ENCODE results near the gene MYDGF.

MYDGF gene

GRCh38 chr19:4711211-4711610, 41.1 kb upstream of the MYDGF start:
- Histone ChIP-seq H3K4me1 (peaks cover 15% of the 10 kb centered on the region), H3K9me3 (no peaks in the 10 kb centered on the region), H3K9ac (no peak overlapping the region), H3K4me3 (no peak overlapping the region), H4K20me1 (peaks cover 18% of the 10 kb centered on the region; the same call in 1 of the 2 replicates), H3K27ac (no peak overlapping the region), H3K36me3 (peaks cover 94% of the 10 kb centered on the region), H3K27me3 (no peaks in the 10 kb centered on the region), H3K4me2 (no peak overlapping the region)
- TF ChIP-seq Cebpa-rat (IDR thresholded peaks at IDR 0.05): no peak

GRCh38 chr19:4710281-4710600, 40.1 kb upstream of the MYDGF start:
- Histone ChIP-seq H3K4me3 (no peak overlapping the region), H3K27ac (0 out of 2 replicates have a peak overlapping the region, but pooled peaks have one; percentile 53), H3K27me3 (no peaks in the 10 kb centered on the region), H3K4me1 (peaks cover 10% of the 10 kb centered on the region), H3K9ac (0 out of 2 replicates have a peak overlapping the region, but pooled peaks have one; percentile 29), H3K36me3 (peaks cover 94% of the 10 kb centered on the region), H3K4me2 (peak overlapping the region; percentile 26), H3K9me3 (no peaks in the 10 kb centered on the region), H4K20me1 (peaks cover 18% of the 10 kb centered on the region; the same call in 1 of the 2 replicates)
- TF ChIP-seq Cebpa-rat (IDR thresholded peaks at IDR 0.05): no peak

- Histone ChIP-seq H3K27ac (0 out of 2 replicates have a peak overlapping the region, but pooled peaks have one; percentile 53), H3K4me3 (no peak overlapping the region), H3K27me3 (no peaks in the 10 kb centered on the region), H3K9ac (0 out of 2 replicates have a peak overlapping the region, but pooled peaks have one; percentile 29), H3K4me1 (peaks cover 10% of the 10 kb centered on the region), H3K9me3 (no peaks in the 10 kb centered on the region), H3K36me3 (peaks cover 94% of the 10 kb centered on the region), H3K4me2 (peak overlapping the region; percentile 26), H4K20me1 (peaks cover 18% of the 10 kb centered on the region; the same call in 1 of the 2 replicates)
- no peak for TF ChIP-seq Cebpa-rat (IDR thresholded peaks at IDR 0.05)
Measured at GRCh38 chr19:4709440-4710280, 39.5 kb upstream of the MYDGF start.

GRCh38 chr19:4707956-4708650, 38.0 kb upstream of the MYDGF start:
- no peak overlapping the region for H3K27ac ChIP-seq
- peaks cover 10% of the 10 kb centered on the region for H3K4me1 ChIP-seq
- H4K20me1 ChIP-seq: peaks cover 14% of the 10 kb centered on the region; the same call in 1 of the 2 replicates
- H3K27me3 ChIP-seq: no peaks in the 10 kb centered on the region
- H3K36me3 ChIP-seq: peaks cover 94% of the 10 kb centered on the region
- no peaks in the 10 kb centered on the region for H3K9me3 ChIP-seq
- H3K4me2 ChIP-seq: no peak overlapping the region
- H3K9ac ChIP-seq: no peak overlapping the region
- TF ChIP-seq Cebpa-rat (IDR thresholded peaks at IDR 0.05): no peak
- no peak overlapping the region for H3K4me3 ChIP-seq

- peaks cover 93% of the 10 kb centered on the region for H3K36me3 ChIP-seq
- H4K20me1 ChIP-seq: peaks cover 8% of the 10 kb centered on the region; the same call in 1 of the 2 replicates
- no peak overlapping the region for H3K4me2 ChIP-seq
- TF ChIP-seq Cebpa-rat (IDR thresholded peaks at IDR 0.05): no peak
- H3K27ac ChIP-seq: no peak overlapping the region
- peaks cover 10% of the 10 kb centered on the region for H3K4me1 ChIP-seq
- no peaks in the 10 kb centered on the region for H3K9me3 ChIP-seq
- H3K9ac ChIP-seq: no peak overlapping the region
- H3K4me3 ChIP-seq: no peak overlapping the region
- no peaks in the 10 kb centered on the region for H3K27me3 ChIP-seq
Measured at GRCh38 chr19:4707322-4707721, 37.2 kb upstream of the MYDGF start.

- peaks cover 93% of the 10 kb centered on the region for H3K36me3 ChIP-seq
- H3K4me3 ChIP-seq: no peak overlapping the region
- H3K27me3 ChIP-seq: no peaks in the 10 kb centered on the region
- no peak overlapping the region for H3K27ac ChIP-seq
- H3K4me2 ChIP-seq: no peak overlapping the region
- H3K9ac ChIP-seq: no peak overlapping the region
- H3K4me1 ChIP-seq: peaks cover 9% of the 10 kb centered on the region
- H3K9me3 ChIP-seq: no peaks in the 10 kb centered on the region
- no peak for TF ChIP-seq Cebpa-rat (IDR thresholded peaks at IDR 0.05)
- H4K20me1 ChIP-seq: peaks cover 8% of the 10 kb centered on the region; the same call in 1 of the 2 replicates
Measured at GRCh38 chr19:4705413-4706131, 35.4 kb upstream of the MYDGF start.

GRCh38 chr19:4704317-4704673, 34.2 kb upstream of the MYDGF start:
- no peak overlapping the region for H3K9ac ChIP-seq
- no peak for TF ChIP-seq Cebpa-rat (IDR thresholded peaks at IDR 0.05)
- no peak overlapping the region for H3K4me3 ChIP-seq
- H3K27ac ChIP-seq: no peak overlapping the region
- H3K9me3 ChIP-seq: no peaks in the 10 kb centered on the region
- peaks cover 95% of the 10 kb centered on the region for H3K36me3 ChIP-seq
- peaks cover 11% of the 10 kb centered on the region for H4K20me1 ChIP-seq
- H3K4me1 ChIP-seq: peaks cover 9% of the 10 kb centered on the region
- no peaks in the 10 kb centered on the region for H3K27me3 ChIP-seq
- no peak overlapping the region for H3K4me2 ChIP-seq

- H3K9me3 ChIP-seq: no peaks in the 10 kb centered on the region
- TF ChIP-seq Cebpa-rat (IDR thresholded peaks at IDR 0.05): no peak
- H3K36me3 ChIP-seq: peaks cover 95% of the 10 kb centered on the region
- peaks cover 14% of the 10 kb centered on the region for H3K4me1 ChIP-seq
- H4K20me1 ChIP-seq: peaks cover 12% of the 10 kb centered on the region
- no peak overlapping the region for H3K4me3 ChIP-seq
- no peak overlapping the region for H3K4me2 ChIP-seq
- no peak overlapping the region for H3K9ac ChIP-seq
- H3K27me3 ChIP-seq: no peaks in the 10 kb centered on the region
- H3K27ac ChIP-seq: no peak overlapping the region
Measured at GRCh38 chr19:4703671-4704316, 33.7 kb upstream of the MYDGF start.

- Histone ChIP-seq H3K4me1 (peaks cover 24% of the 10 kb centered on the region), H3K4me2 (no peak overlapping the region), H4K20me1 (peaks cover 21% of the 10 kb centered on the region), H3K27ac (no peak overlapping the region), H3K4me3 (no peak overlapping the region), H3K9ac (no peak overlapping the region), H3K9me3 (no peaks in the 10 kb centered on the region), H3K36me3 (peaks cover 94% of the 10 kb centered on the region), H3K27me3 (no peaks in the 10 kb centered on the region)
- no peak for TF ChIP-seq Cebpa-rat (IDR thresholded peaks at IDR 0.05)
Measured at GRCh38 chr19:4702764-4703163, 32.6 kb upstream of the MYDGF start.

Measured in BLaER1 (cell line).